ENCODE results near the gene PHACTR1. TPM values are rescaled to one million over a fixed set of nuclear protein-coding genes. Genes with fewer than 3 reads are reported as not detected.

PHACTR1 gene
- total RNA-seq, 1 donor from 2014 or later = 85.9 TPM

DNA sequence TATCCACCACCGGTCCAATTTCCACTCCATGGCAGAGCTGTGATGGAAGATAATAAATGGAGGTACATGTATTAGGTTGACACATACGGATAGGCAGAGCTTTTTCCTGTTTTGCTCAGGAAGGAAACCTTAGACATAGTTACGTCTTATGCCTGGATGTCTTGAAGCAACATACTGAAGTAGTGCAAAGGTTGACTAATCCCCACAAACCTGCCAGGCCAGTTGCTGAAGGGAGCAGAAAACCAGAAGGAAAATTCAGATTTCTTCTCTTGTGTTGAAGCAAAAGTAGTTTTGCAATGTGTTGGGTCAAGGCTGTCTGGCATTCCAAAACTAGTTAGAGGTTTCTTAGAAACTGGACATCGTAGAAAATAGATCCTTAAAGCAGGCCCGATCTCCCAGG lies 68.7 kb downstream of the PHACTR1 start:
- TF ChIP-seq CTCF (IDR thresholded peaks at IDR 0.05; ENCODE audit: borderline replicate concordance) = no peak
- Histone ChIP-seq H3K4me3 (no peak overlapping the region), H3K27ac (replicated peaks) (no peak overlapping the region), H3K9me3 (replicated peaks) (no peaks in the 10 kb centered on the region), H3K36me3 (no peaks in the 10 kb centered on the region), H3K4me1 (no peaks in the 10 kb centered on the region), H3K27me3 (ENCODE audit: low read depth) (no peaks in the 10 kb centered on the region)
- DNase-seq = no peak
- intact Hi-C loops (cut with micrococcal nuclease) = no loop called here

DNA sequence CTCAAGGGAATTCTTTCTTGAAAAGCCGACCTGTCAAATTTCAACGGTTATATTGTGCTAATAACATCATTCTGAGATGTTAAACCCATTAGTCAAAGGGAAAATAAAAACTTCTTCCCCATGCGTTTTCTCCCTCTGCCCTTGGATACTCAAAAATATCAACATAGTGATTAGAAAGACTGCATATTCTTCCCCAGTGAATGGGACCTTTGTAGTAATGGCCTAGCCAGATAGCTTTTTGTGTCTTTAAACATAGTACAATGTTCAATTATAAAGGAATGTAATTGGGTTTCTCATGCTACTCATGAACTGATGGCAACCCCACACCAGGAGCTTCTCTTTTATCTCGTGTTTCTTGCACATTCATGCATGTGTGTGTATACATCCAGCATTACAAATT lies 69.4 kb downstream of the PHACTR1 start:
- Histone ChIP-seq H3K4me3 (no peak overlapping the region), H3K9me3 (replicated peaks) (no peaks in the 10 kb centered on the region), H3K4me1 (no peaks in the 10 kb centered on the region), H3K27ac (replicated peaks) (no peak overlapping the region), H3K36me3 (no peaks in the 10 kb centered on the region), H3K27me3 (ENCODE audit: low read depth) (no peaks in the 10 kb centered on the region)
- intact Hi-C loops (cut with micrococcal nuclease) = no loop called here
- TF ChIP-seq CTCF (IDR thresholded peaks at IDR 0.05; ENCODE audit: borderline replicate concordance) = no peak
- no peak for DNase-seq

GRCh38 chr6:12791371-12791770 lies 74.8 kb downstream of the PHACTR1 start:
- H3K4me3 ChIP-seq = no peak overlapping the region
- no peak overlapping the region for H3K27ac ChIP-seq (replicated peaks)
- intact Hi-C loops (cut with micrococcal nuclease) = no loop called here
- H3K27me3 ChIP-seq (ENCODE audit: low read depth) = peaks cover 19% of the 10 kb centered on the region
- H3K9me3 ChIP-seq (replicated peaks) = no peaks in the 10 kb centered on the region
- TF ChIP-seq CTCF (IDR thresholded peaks at IDR 0.05; ENCODE audit: borderline replicate concordance) = no peak
- no peaks in the 10 kb centered on the region for H3K36me3 ChIP-seq
- no peaks in the 10 kb centered on the region for H3K4me1 ChIP-seq
- no peak for DNase-seq

DNA sequence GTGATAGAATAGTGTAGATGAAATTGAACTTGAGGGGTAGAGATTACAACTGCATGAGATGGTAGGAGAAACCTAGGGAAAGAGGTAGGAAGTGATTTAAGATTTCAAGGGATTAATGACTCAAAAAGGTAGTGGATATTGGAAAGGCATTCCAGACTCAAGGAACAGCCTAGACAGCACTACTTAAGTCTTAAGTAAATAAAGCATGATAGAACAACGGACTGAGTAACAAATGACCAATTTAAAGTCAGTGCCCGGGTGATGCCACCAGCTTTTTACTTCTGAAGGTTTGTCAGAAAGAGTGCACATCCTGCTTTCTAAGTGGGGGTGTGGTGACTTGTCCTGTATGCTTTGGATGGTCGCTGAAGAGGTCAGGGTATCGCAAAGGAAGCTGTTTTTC lies 81.8 kb downstream of the PHACTR1 start:
- H3K27me3 ChIP-seq (ENCODE audit: low read depth) = peaks cover 33% of the 10 kb centered on the region
- H3K4me3 ChIP-seq = no peak overlapping the region
- H3K9me3 ChIP-seq (replicated peaks) = no peaks in the 10 kb centered on the region
- no peaks in the 10 kb centered on the region for H3K4me1 ChIP-seq
- TF ChIP-seq CTCF (IDR thresholded peaks at IDR 0.05; ENCODE audit: borderline replicate concordance) = no peak
- DNase-seq = no peak
- intact Hi-C loops (cut with micrococcal nuclease) = no loop called here
- no peaks in the 10 kb centered on the region for H3K36me3 ChIP-seq
- no peak overlapping the region for H3K27ac ChIP-seq (replicated peaks)

GRCh38 chr6:12800120-12800519 lies 83.6 kb downstream of the PHACTR1 start:
- Histone ChIP-seq H3K9me3 (replicated peaks) (no peaks in the 10 kb centered on the region), H3K27me3 (ENCODE audit: low read depth) (peaks cover 44% of the 10 kb centered on the region), H3K4me3 (no peak overlapping the region), H3K27ac (replicated peaks) (no peak overlapping the region), H3K4me1 (no peaks in the 10 kb centered on the region), H3K36me3 (no peaks in the 10 kb centered on the region)
- no peak for TF ChIP-seq CTCF (IDR thresholded peaks at IDR 0.05; ENCODE audit: borderline replicate concordance)
- DNase-seq = no peak
- intact Hi-C loops (cut with micrococcal nuclease) = no loop called here

GRCh38 chr6:12801141-12801540 lies 84.6 kb downstream of the PHACTR1 start:
- intact Hi-C loops (cut with micrococcal nuclease) = no loop called here
- Histone ChIP-seq H3K27ac (replicated peaks) (no peak overlapping the region), H3K36me3 (no peaks in the 10 kb centered on the region), H3K9me3 (replicated peaks) (no peaks in the 10 kb centered on the region), H3K4me3 (no peak overlapping the region), H3K4me1 (no peaks in the 10 kb centered on the region), H3K27me3 (ENCODE audit: low read depth) (peaks cover 48% of the 10 kb centered on the region)
- TF ChIP-seq CTCF (IDR thresholded peaks at IDR 0.05; ENCODE audit: borderline replicate concordance) = no peak
- DNase-seq = no peak

Data from left ventricle myocardium inferior (tissue), 1 donor.